ENCODE measurements around the gene SLC6A7.

Gene SLC6A7

DNA sequence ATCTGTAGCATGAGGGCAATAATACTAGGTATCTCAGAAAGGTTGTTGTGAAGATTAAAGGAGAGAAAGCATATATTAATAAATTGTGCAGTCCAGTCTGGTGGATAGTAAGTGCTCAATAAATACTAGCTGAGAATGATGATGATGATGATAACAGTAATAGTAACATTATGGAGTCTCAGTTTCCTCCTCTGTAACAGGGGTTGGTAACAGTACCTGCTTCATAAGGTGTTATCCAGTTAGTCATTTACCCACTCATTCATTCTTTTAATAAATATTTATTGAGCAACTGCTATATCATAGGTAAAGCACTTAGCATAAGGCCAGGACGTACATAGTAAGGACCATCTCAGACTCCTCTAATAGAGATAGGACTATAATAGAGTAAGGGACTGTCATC is 7.6 kb downstream of the SLC6A7 start:
- TF ChIP-seq, protein P1, sequence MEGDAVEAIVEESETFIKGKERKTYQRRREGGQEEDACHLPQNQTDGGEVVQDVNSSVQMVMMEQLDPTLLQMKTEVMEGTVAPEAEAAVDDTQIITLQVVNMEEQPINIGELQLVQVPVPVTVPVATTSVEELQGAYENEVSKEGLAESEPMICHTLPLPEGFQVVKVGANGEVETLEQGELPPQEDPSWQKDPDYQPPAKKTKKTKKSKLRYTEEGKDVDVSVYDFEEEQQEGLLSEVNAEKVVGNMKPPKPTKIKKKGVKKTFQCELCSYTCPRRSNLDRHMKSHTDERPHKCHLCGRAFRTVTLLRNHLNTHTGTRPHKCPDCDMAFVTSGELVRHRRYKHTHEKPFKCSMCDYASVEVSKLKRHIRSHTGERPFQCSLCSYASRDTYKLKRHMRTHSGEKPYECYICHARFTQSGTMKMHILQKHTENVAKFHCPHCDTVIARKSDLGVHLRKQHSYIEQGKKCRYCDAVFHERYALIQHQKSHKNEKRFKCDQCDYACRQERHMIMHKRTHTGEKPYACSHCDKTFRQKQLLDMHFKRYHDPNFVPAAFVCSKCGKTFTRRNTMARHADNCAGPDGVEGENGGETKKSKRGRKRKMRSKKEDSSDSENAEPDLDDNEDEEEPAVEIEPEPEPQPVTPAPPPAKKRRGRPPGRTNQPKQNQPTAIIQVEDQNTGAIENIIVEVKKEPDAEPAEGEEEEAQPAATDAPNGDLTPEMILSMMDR (IDR thresholded peaks at IDR 0.05; ENCODE audit: insufficient read depth, low read depth, low read length, missing control alignments): no peak
- no peak for DNase-seq (ENCODE audit: low read depth)
- no peak overlapping the region for H3K4me3 ChIP-seq (ENCODE audit: low read length)

DNA sequence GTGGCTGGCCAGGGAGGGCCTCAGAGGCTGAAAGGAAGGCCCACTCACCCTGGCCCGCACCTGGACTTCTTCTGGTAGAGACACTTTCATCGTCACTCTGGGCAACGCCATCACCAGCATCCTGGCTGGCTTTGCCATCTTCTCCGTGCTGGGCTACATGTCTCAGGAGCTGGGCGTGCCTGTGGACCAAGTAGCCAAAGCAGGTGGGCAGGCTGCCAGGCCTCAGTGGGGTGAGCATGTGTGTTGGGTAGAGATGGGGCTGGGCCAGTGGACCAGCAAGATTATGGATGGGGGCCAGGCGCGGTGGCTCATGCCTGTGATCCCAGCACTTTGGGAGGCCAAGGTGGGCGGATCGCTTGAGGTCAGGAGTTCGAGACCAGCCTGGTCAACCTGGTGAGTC is 12.6 kb downstream of the SLC6A7 start:
- DNase-seq (ENCODE audit: low read depth): no peak
- H3K4me3 ChIP-seq (ENCODE audit: low read length): no peak overlapping the region
- TF ChIP-seq, protein P1 (IDR thresholded peaks at IDR 0.05; ENCODE audit: insufficient read depth, low read depth, low read length, missing control alignments): no peak

DNA sequence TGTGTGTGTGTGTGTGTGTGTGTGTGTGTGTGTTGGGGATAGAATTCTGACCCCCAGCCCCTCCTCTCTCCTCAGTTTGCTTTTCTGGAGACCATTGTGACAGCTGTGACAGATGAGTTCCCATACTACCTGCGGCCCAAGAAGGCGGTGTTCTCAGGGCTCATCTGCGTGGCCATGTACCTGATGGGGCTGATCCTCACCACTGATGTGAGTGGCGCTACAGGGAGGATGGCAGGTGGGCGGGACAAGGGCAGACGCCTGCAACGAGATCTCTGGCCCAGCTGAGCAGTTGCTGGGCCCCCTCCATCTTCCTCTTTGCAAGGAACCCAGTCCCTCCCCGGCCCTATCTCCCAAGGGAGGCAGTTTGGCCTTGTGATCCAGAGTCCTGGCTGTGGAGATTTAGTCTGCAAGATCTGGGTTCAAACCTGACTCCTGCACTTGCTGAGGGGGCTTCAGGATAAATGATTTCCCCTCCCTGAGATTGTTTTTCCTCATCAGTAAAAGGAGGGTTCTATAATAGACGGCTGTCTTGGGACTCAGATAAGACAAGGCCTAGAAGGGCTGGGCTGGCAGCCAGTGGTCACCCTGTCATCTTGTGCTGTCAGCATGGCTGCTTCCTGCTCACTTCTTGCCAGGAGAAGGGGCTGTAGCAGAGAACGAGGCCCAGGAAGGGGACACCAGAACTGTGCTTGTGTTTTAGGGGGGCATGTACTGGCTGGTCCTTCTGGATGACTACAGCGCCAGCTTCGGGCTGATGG is 14.1 kb downstream of the SLC6A7 start:
- DNase-seq (ENCODE audit: low read depth): no peak
- H3K4me3 ChIP-seq (ENCODE audit: low read length): no peak overlapping the region
- TF ChIP-seq, protein P1 (IDR thresholded peaks at IDR 0.05; ENCODE audit: insufficient read depth, low read depth, low read length, missing control alignments): no peak

DNA sequence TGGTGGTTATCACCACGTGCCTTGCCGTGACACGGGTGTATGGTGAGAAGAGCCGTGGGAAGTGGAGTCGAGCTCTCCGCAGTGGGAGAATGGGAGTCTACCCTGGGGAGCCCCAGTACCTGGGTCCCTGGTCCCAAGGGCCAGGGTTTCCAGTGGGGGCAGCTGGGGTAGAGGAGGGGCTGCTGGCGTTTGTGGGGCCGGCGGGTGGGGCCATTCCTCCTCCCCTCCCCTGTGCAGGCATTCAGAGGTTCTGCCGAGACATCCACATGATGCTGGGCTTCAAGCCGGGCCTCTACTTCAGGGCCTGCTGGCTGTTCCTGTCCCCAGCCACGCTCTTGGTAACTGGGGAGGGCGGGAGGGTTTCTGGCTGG is 14.7 kb downstream of the SLC6A7 start:
- H3K4me3 ChIP-seq (ENCODE audit: low read length): no peak overlapping the region
- TF ChIP-seq, protein P1 (IDR thresholded peaks at IDR 0.05; ENCODE audit: insufficient read depth, low read depth, low read length, missing control alignments): no peak
- DNase-seq (ENCODE audit: low read depth): no peak

DNA sequence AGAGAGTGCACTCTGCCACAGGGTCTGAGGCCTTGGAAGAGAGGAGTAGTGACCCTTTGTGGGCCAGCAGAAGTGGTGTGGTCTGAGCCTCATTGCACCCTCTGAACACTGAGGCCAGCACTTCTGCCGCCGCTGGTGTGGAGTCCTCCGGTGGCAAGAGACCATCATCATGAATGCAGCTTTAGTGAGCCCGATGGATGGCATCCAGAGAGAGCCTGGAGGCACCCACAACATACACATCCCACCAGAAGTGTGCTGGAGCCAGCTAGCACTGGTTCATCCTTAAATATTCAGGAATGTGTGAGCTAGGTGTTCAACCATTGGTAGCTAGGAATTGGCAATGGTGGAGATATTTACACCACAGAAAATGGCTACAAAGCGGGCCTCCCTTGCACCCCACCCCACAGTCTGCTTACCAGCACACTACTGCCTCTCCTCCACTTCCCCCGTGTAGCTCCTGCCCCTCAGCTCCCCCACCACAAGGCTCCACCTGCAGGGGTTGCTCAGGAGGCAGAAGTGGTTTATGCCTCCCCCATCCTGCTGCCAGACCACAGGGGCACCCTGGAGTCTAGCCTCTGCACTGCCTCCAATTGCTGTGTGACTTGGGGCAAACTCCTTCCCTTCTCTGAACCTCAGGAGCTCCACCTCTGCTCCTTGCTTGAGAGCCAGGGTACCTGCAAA is 16.4 kb downstream of the SLC6A7 start:
- DNase-seq (ENCODE audit: low read depth): no peak
- TF ChIP-seq, protein P1 (IDR thresholded peaks at IDR 0.05; ENCODE audit: insufficient read depth, low read depth, low read length, missing control alignments): no peak
- no peak overlapping the region for H3K4me3 ChIP-seq (ENCODE audit: low read length)

DNA sequence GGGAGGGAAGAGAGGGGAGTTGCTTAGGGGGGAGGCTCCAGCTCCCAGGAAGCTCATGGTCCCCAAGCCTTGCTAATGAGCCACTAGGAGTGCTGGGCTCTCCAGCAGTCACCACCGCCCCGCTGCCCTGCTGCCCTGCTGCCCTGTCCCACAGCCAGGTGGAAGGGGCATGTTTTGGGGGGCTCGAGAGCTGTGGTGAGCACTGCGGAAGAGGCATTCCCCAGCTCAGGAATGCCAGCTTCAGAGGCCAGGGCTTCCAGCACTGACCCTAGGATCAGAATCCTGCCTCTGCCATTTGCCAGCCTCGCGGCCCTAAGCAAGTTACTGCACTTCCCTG is 16.9 kb downstream of the SLC6A7 start:
- no peak for DNase-seq (ENCODE audit: low read depth)
- no peak overlapping the region for H3K4me3 ChIP-seq (ENCODE audit: low read length)
- TF ChIP-seq, protein P1 (IDR thresholded peaks at IDR 0.05; ENCODE audit: insufficient read depth, low read depth, low read length, missing control alignments): no peak

All from epithelial cell of esophagus (primary cell).